ENCODE data around the gene ADAM33. TPM values are rescaled to one million over a fixed set of nuclear protein-coding genes. Genes with fewer than 3 reads are reported as not detected.
A peak's percentile ranks its signal among the peaks of the same experiment; 100 is the strongest.

The ADAM33 gene
- total and polyA plus RNA-seq, 2 of the 8 experiments (the other 6 are each of a cell fraction or from before 2014, with no cell fraction given), result 4.2 to 6.0 TPM

DNA sequence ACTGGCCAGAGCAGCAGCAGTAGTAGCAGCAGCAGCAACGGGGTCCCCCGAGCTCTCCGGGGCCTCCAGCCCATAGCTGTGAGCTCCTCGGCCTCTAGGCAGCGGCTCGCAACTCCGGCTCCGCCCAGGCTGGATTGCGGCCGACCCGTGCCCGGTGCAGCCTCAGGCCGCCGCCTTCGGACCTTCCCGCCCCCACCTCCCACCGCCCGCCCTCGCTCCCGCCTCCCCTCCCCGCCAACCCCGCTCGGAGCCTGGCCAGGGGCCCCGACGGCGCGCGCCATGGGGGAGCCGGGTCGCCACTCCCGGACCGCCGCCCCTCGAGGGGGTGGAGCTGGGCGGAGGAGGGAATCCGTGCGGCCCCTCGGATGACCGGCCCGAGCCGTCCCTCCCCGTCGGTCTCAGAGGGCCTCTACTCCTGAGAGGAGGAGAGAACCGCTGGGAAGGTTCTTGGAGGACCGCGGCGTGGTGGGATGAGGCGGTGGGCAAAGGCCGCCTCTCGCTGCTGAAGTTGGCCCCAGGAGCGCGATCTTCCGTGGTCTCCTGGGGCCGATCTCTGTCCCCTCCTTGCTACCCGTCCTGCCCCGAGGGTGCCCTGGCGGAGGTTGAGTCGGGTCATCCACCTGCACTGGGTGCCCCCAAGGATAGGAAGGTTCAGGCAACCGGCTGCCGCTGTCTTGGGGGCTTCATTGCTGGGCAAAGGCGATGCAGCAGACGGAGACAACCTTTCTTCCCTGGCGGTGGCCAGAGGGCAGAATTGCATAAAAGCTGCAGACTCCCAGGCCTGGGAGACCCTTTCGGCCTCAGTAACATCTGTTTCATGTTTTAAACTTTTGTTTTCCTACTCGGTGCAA is at the start of gene ADAM33 (continued):
- TF ChIP-seq, protein P1, sequence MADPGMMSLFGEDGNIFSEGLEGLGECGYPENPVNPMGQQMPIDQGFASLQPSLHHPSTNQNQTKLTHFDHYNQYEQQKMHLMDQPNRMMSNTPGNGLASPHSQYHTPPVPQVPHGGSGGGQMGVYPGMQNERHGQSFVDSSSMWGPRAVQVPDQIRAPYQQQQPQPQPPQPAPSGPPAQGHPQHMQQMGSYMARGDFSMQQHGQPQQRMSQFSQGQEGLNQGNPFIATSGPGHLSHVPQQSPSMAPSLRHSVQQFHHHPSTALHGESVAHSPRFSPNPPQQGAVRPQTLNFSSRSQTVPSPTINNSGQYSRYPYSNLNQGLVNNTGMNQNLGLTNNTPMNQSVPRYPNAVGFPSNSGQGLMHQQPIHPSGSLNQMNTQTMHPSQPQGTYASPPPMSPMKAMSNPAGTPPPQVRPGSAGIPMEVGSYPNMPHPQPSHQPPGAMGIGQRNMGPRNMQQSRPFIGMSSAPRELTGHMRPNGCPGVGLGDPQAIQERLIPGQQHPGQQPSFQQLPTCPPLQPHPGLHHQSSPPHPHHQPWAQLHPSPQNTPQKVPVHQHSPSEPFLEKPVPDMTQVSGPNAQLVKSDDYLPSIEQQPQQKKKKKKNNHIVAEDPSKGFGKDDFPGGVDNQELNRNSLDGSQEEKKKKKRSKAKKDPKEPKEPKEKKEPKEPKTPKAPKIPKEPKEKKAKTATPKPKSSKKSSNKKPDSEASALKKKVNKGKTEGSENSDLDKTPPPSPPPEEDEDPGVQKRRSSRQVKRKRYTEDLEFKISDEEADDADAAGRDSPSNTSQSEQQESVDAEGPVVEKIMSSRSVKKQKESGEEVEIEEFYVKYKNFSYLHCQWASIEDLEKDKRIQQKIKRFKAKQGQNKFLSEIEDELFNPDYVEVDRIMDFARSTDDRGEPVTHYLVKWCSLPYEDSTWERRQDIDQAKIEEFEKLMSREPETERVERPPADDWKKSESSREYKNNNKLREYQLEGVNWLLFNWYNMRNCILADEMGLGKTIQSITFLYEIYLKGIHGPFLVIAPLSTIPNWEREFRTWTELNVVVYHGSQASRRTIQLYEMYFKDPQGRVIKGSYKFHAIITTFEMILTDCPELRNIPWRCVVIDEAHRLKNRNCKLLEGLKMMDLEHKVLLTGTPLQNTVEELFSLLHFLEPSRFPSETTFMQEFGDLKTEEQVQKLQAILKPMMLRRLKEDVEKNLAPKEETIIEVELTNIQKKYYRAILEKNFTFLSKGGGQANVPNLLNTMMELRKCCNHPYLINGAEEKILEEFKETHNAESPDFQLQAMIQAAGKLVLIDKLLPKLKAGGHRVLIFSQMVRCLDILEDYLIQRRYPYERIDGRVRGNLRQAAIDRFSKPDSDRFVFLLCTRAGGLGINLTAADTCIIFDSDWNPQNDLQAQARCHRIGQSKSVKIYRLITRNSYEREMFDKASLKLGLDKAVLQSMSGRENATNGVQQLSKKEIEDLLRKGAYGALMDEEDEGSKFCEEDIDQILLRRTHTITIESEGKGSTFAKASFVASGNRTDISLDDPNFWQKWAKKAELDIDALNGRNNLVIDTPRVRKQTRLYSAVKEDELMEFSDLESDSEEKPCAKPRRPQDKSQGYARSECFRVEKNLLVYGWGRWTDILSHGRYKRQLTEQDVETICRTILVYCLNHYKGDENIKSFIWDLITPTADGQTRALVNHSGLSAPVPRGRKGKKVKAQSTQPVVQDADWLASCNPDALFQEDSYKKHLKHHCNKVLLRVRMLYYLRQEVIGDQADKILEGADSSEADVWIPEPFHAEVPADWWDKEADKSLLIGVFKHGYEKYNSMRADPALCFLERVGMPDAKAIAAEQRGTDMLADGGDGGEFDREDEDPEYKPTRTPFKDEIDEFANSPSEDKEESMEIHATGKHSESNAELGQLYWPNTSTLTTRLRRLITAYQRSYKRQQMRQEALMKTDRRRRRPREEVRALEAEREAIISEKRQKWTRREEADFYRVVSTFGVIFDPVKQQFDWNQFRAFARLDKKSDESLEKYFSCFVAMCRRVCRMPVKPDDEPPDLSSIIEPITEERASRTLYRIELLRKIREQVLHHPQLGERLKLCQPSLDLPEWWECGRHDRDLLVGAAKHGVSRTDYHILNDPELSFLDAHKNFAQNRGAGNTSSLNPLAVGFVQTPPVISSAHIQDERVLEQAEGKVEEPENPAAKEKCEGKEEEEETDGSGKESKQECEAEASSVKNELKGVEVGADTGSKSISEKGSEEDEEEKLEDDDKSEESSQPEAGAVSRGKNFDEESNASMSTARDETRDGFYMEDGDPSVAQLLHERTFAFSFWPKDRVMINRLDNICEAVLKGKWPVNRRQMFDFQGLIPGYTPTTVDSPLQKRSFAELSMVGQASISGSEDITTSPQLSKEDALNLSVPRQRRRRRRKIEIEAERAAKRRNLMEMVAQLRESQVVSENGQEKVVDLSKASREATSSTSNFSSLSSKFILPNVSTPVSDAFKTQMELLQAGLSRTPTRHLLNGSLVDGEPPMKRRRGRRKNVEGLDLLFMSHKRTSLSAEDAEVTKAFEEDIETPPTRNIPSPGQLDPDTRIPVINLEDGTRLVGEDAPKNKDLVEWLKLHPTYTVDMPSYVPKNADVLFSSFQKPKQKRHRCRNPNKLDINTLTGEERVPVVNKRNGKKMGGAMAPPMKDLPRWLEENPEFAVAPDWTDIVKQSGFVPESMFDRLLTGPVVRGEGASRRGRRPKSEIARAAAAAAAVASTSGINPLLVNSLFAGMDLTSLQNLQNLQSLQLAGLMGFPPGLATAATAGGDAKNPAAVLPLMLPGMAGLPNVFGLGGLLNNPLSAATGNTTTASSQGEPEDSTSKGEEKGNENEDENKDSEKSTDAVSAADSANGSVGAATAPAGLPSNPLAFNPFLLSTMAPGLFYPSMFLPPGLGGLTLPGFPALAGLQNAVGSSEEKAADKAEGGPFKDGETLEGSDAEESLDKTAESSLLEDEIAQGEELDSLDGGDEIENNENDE (IDR thresholded peaks at IDR 0.05; ENCODE audit: insufficient replicate concordance, low read length), result no peak
- TF ChIP-seq ASH2L (IDR thresholded peaks at IDR 0.05; ENCODE audit: low read length) (peak; percentile 74), KDM1A (IDR thresholded peaks at IDR 0.05; ENCODE audit: borderline replicate concordance, low read length) (no peak), EGR1 (IDR thresholded peaks at IDR 0.05; ENCODE audit: borderline replicate concordance, low read depth, low read length) (no peak), KDM4A (IDR thresholded peaks at IDR 0.05; ENCODE audit: low read depth, low read length, severe bottlenecking) (peak; percentile 95), PHF8 (conservative IDR thresholded peaks at IDR 0.05; ENCODE audit: low read depth, low read length) (no peak), TBP (IDR thresholded peaks at IDR 0.05; ENCODE audit: low read depth, low read length) (no peak), SUZ12 (IDR thresholded peaks at IDR 0.05; ENCODE audit: low read length) (peak; percentile 45), MAFK (IDR thresholded peaks at IDR 0.05; ENCODE audit: low read depth, low read length) (no peak)

Measured in H1 (cell line).